ENCODE data around the gene UBE4A. TPM values are rescaled to one million over a fixed set of nuclear protein-coding genes. Genes with fewer than 3 reads are reported as not detected.

Gene UBE4A
- total RNA-seq, 1 experiment from 2014 or later, result 54.2 TPM

DNA sequence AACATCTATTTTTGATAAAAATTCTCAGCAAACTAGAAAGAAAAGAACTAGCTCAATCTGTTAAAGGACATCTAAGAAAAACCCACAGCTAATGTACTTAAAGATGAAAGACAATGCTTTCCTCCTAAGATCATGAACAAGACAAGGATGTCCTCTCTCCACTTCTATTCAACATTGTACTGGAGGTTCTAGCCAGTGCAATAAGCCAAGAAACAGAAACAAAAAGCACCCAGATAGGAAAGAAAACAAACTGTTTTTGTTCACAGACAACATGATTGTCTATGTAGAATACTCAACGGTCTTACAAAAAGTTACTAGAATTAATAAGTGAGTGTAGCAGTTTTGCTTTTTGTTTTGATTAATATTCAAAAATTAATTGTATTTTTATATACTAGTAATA lies 24.7 kb upstream of the UBE4A start:
- Histone ChIP-seq H3K4me1 (ENCODE audit: insufficient read depth, low read length, poor library complexity, severe bottlenecking) (no peaks in the 10 kb centered on the region), H3K4me3 (ENCODE audit: low read depth, low read length, poor library complexity, severe bottlenecking) (no peak overlapping the region), H3K27me3 (replicated peaks; ENCODE audit: insufficient read depth, low read depth, low read length, poor library complexity) (no peaks in the 10 kb centered on the region), H3K9me3 (ENCODE audit: low read depth, low read length, poor library complexity, severe bottlenecking) (no peaks in the 10 kb centered on the region), H3K27ac (ENCODE audit: low read depth, low read length, poor library complexity, severe bottlenecking) (no peak overlapping the region), H3K36me3 (ENCODE audit: insufficient read depth, low read length, poor library complexity, severe bottlenecking) (no peaks in the 10 kb centered on the region)
- no TSS peak for BruUV-seq (replicated peaks)
- DNase-seq (ENCODE audit: low spot score), result no peak
- TF ChIP-seq EZH2 (IDR thresholded peaks at IDR 0.05; ENCODE audit: borderline replicate concordance, low read depth, low read length, poor library complexity, severe bottlenecking), result no peak
- TF ChIP-seq, protein P1, sequence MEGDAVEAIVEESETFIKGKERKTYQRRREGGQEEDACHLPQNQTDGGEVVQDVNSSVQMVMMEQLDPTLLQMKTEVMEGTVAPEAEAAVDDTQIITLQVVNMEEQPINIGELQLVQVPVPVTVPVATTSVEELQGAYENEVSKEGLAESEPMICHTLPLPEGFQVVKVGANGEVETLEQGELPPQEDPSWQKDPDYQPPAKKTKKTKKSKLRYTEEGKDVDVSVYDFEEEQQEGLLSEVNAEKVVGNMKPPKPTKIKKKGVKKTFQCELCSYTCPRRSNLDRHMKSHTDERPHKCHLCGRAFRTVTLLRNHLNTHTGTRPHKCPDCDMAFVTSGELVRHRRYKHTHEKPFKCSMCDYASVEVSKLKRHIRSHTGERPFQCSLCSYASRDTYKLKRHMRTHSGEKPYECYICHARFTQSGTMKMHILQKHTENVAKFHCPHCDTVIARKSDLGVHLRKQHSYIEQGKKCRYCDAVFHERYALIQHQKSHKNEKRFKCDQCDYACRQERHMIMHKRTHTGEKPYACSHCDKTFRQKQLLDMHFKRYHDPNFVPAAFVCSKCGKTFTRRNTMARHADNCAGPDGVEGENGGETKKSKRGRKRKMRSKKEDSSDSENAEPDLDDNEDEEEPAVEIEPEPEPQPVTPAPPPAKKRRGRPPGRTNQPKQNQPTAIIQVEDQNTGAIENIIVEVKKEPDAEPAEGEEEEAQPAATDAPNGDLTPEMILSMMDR (conservative IDR thresholded peaks at IDR 0.05; ENCODE audit: low read depth, low read length), result no peak
- CTCF ChIA-PET, result no interaction called here
- POLR2A ChIA-PET (ENCODE audit: low non-redundant PET), result no interaction called here
- intact Hi-C loops (cut with micrococcal nuclease; ENCODE audit: unreplicated experiment), result no loop called here

DNA sequence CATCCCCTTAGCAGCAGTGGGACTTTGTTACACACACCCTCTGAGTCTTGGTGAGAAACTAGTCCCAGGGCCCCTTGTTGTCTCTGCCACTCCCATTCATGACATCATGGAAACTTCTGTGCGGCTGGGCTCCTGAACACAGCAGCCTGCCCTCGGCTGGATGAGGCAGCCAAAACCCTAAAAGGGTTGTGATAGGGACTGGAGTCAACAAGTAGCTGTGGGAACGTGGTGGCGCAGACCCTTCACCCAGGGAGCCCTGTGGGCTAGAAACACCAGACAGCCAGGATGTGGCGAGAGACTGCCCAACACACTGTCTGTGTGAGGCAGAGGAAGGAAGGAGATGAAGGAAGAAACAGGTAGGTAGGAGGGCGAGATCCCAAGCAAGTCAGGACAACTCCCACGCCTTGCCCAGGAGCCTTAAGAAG lies 20.8 kb upstream of the UBE4A start:
- POLR2A ChIA-PET (ENCODE audit: low non-redundant PET), result no interaction called here
- TF ChIP-seq, protein P1 (conservative IDR thresholded peaks at IDR 0.05; ENCODE audit: low read depth, low read length), result no peak
- no peak for TF ChIP-seq EZH2 (IDR thresholded peaks at IDR 0.05; ENCODE audit: borderline replicate concordance, low read depth, low read length, poor library complexity, severe bottlenecking)
- H3K4me3 ChIP-seq (ENCODE audit: low read depth, low read length, poor library complexity, severe bottlenecking), result no peak overlapping the region
- no peak overlapping the region for H3K27ac ChIP-seq (ENCODE audit: low read depth, low read length, poor library complexity, severe bottlenecking)
- no TSS peak for BruUV-seq (replicated peaks)
- H3K4me1 ChIP-seq (ENCODE audit: insufficient read depth, low read length, poor library complexity, severe bottlenecking), result no peaks in the 10 kb centered on the region
- H3K9me3 ChIP-seq (ENCODE audit: low read depth, low read length, poor library complexity, severe bottlenecking), result no peaks in the 10 kb centered on the region
- no peaks in the 10 kb centered on the region for H3K36me3 ChIP-seq (ENCODE audit: insufficient read depth, low read length, poor library complexity, severe bottlenecking)
- H3K27me3 ChIP-seq (replicated peaks; ENCODE audit: insufficient read depth, low read depth, low read length, poor library complexity), result no peaks in the 10 kb centered on the region
- DNase-seq (ENCODE audit: low spot score), result peak; percentile 37
- intact Hi-C loops (cut with micrococcal nuclease; ENCODE audit: unreplicated experiment), result no loop called here
- CTCF ChIA-PET, result no interaction called here

DNA sequence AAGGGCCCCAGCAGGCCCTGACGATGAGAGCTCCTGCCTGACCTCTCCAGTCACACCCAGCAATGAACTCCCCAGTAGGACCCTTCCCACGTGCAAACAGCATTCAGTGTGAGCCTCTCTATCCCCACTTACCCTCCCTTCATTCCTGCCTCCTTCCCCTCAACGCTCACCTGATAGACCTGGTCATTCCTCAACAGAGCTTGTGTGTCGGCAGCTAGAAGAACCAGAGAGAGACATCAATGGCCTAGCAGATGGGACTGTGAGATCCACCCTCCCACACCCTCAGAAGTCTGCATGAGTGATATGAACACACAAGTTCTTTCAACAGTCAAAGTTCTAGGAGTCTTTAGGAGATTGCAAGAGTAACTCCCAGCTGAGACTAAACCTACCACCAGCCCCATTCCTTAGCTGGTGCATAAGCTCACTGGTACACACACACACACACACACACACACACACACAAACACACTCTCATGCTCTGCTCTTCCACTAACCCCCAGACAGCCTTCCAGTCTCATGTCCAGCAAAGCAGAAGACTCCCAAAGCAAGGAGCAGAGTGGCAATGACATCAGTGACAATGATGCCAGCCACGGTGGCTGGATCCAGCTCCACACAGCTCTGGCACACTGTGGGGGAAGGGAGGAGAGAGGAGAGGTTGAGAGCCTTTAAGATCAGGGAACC lies 20.0 kb upstream of the UBE4A start:
- Histone ChIP-seq H3K4me3 (ENCODE audit: low read depth, low read length, poor library complexity, severe bottlenecking) (no peak overlapping the region), H3K4me1 (ENCODE audit: insufficient read depth, low read length, poor library complexity, severe bottlenecking) (no peaks in the 10 kb centered on the region), H3K36me3 (ENCODE audit: insufficient read depth, low read length, poor library complexity, severe bottlenecking) (no peaks in the 10 kb centered on the region), H3K27me3 (replicated peaks; ENCODE audit: insufficient read depth, low read depth, low read length, poor library complexity) (no peaks in the 10 kb centered on the region), H3K27ac (ENCODE audit: low read depth, low read length, poor library complexity, severe bottlenecking) (no peak overlapping the region), H3K9me3 (ENCODE audit: low read depth, low read length, poor library complexity, severe bottlenecking) (no peaks in the 10 kb centered on the region)
- no TSS peak for BruUV-seq (replicated peaks)
- ChIA-PET CTCF (no interaction called here), POLR2A (ENCODE audit: low non-redundant PET) (no interaction called here)
- no peak for TF ChIP-seq EZH2 (IDR thresholded peaks at IDR 0.05; ENCODE audit: borderline replicate concordance, low read depth, low read length, poor library complexity, severe bottlenecking)
- TF ChIP-seq, protein P1 (conservative IDR thresholded peaks at IDR 0.05; ENCODE audit: low read depth, low read length), result no peak
- intact Hi-C loops (cut with micrococcal nuclease; ENCODE audit: unreplicated experiment), result no loop called here
- no peak for DNase-seq (ENCODE audit: low spot score)

All from A673 (cell line).